Measurements from ENCODE around the gene BTN2A1. TPM values are rescaled to one million over a fixed set of nuclear protein-coding genes. Genes with fewer than 3 reads are reported as not detected.

Gene BTN2A1
- polyA plus RNA-seq, 1 of the 3 experiments (the other 2 are of a cell fraction) = 21.2 TPM

GRCh38 chr6:26454631-26455030 is 3.1 kb upstream of the BTN2A1 start:
- no peaks in the 10 kb centered on the region for H3F3A ChIP-seq (replicated peaks; ENCODE audit: insufficient read depth)
- H3K36me3 ChIP-seq (replicated peaks in 1 of 2; ENCODE audit: control insufficient read depth in 1 of 2, insufficient read depth in 2 of 2, low read length in 1 of 2) = peaks cover 0 to 8% of the 10 kb centered on the region in 2 experiments
- no peaks in the 10 kb centered on the region for H3K27me3 ChIP-seq (ENCODE audit: insufficient read depth)
- no peak overlapping the region for H3K4me3 ChIP-seq (ENCODE audit: low read depth in 2 of 2, low read length in 1 of 2)
- TF ChIP-seq FOXM1 (IDR thresholded peaks at IDR 0.05; ENCODE audit: low read depth) = no peak
- TF ChIP-seq EZH2phosphoT487 (IDR thresholded peaks at IDR 0.05; ENCODE audit: borderline replicate concordance, low read depth) = no peak
- no peak for TF ChIP-seq PBX3 (IDR thresholded peaks at IDR 0.05)
- no peak for TF ChIP-seq POLR2AphosphoS5 (IDR thresholded peaks at IDR 0.05; ENCODE audit: low read depth, low read length)
- TF ChIP-seq GABPA (IDR thresholded peaks at IDR 0.05; ENCODE audit: low read depth) = no peak
- no peak for TF ChIP-seq CHD2 (IDR thresholded peaks at IDR 0.05; ENCODE audit: low read length, partially characterized antibody)
- TF ChIP-seq JUND (IDR thresholded peaks at IDR 0.05) = no peak
- TF ChIP-seq ZBTB33 (IDR thresholded peaks at IDR 0.05; ENCODE audit: borderline replicate concordance, low read depth) = no peak
- TF ChIP-seq YY1 (IDR thresholded peaks at IDR 0.05; ENCODE audit: low read depth) = no peak
- no peak for TF ChIP-seq SMC3 (IDR thresholded peaks at IDR 0.05; ENCODE audit: low read depth, low read length)
- no peak for TF ChIP-seq IRF3 (IDR thresholded peaks at IDR 0.05; ENCODE audit: low read depth, low read length)
- no peak for TF ChIP-seq TCF12 (IDR thresholded peaks at IDR 0.05)
- TF ChIP-seq MXI1 (IDR thresholded peaks at IDR 0.05; ENCODE audit: low read depth, low read length) = no peak
- no peak for TF ChIP-seq CTCF (IDR thresholded peaks at IDR 0.05)
- TF ChIP-seq GATA2 (CRISPR knock-in tag; IDR thresholded peaks at IDR 0.05) = no peak
- no peak for TF ChIP-seq USF2 (IDR thresholded peaks at IDR 0.05; ENCODE audit: borderline replicate concordance, low read depth, low read length)
- no peak overlapping the region for H3K9ac ChIP-seq
- no peaks in the 10 kb centered on the region for H3K9me3 ChIP-seq
- H2AFZ ChIP-seq (ENCODE audit: low read depth) = no peak overlapping the region
- H3K79me2 ChIP-seq (ENCODE audit: insufficient read depth) = peaks cover 17% of the 10 kb centered on the region
- H4K20me1 ChIP-seq (ENCODE audit: insufficient read depth) = no peaks in the 10 kb centered on the region
- CTCF ChIA-PET = no interaction called here
- peaks cover 4 to 14% of the 10 kb centered on the region in 2 experiments; a peak in 1 of 4 replicates for H3K4me1 ChIP-seq (ENCODE audit: control insufficient read depth in 1 of 2, insufficient read depth in 2 of 2, low read depth in 1 of 2, low read length in 1 of 2)
- H3K27ac ChIP-seq (ENCODE audit: low read depth in 2 of 2, low read length in 1 of 2) = no peak overlapping the region
- POLR2A ChIA-PET = no interaction called here
- no peaks in the 10 kb centered on the region for H3K9me2 ChIP-seq
- no peak overlapping the region for H3K4me2 ChIP-seq
- no peak for DNase-seq
- 94% methylated on average over 1 of the region's 1 CpG for WGBS (ENCODE audit: low lambda C conversion rate)
